Activated B cell treated with CpG ODN at 0.5 μM for 24 hours (primary cell): ENCODE data around the gene PHF14. TPM values are rescaled to one million over a fixed set of nuclear protein-coding genes. Genes with fewer than 3 reads are reported as not detected.

ENCODE experiments used
- ATAC-seq: fragments of 200-7000 bp; cut with Tn5 transposase; one replicate; pipeline ENCODE4 v1.10.0; 2021; ENCODE audit warnings: low read depth, mild to moderate bottlenecking, moderate library complexity
- CTCF ChIA-PET: fragments of 350-600 bp; sonication (Branson Sonifier 250); formaldehyde crosslinking; loops from one replicate; lab custom pipeline; 2021; ENCODE audit warnings: antibody characterized with exemption; lab: Charles Lee
- POLR2A ChIA-PET: fragments of 350-600 bp; sonication (Branson Sonifier 250); formaldehyde crosslinking; loops from one replicate; lab custom pipeline; 2021; ENCODE audit warnings: antibody characterized with exemption; lab: Charles Lee
- DNase-seq: peaks from one replicate; pipeline ENCODE4 v3.0.0; 2022
- H3K27ac Mint-ChIP-seq: one replicate; pipeline ENCODE4 v1.8.0; 2020; ENCODE audit warnings: mixed read lengths
- H3K27me3 Mint-ChIP-seq: one replicate; pipeline ENCODE4 v1.8.0; 2021; ENCODE audit warnings: mixed read lengths
- H3K36me3 Mint-ChIP-seq: one replicate; pipeline ENCODE4 v1.8.0; 2021; ENCODE audit warnings: low read depth, mixed read lengths
- H3K4me1 Mint-ChIP-seq: one replicate; pipeline ENCODE4 v1.8.0; 2021; ENCODE audit warnings: mixed read lengths
- H3K4me3 Mint-ChIP-seq: one replicate; pipeline ENCODE4 v1.8.0; 2020; ENCODE audit warnings: mild to moderate bottlenecking, mixed read lengths
- H3K9me3 Mint-ChIP-seq: one replicate; pipeline ENCODE4 v1.8.0; 2020; ENCODE audit warnings: mixed read lengths
- CTCF ChIP-seq: fragments of 200-600 bp; IDR thresholded peaks from one replicate; pipeline ENCODE4 v1.8.0; 2022; ENCODE audit warnings: antibody characterized with exemption, mild to moderate bottlenecking
- intact Hi-C: fragments of 100-400 bp; cut with micrococcal nuclease; formaldehyde crosslinking; loops from one replicate; pipeline ENCODE4 v1.15.1; 2024
- total RNA-seq: library from RNA; stranded (reverse); gene quantifications from 2 replicates; pipeline ENCODE4 v1.2.3, GENCODE V29; 2022

The PHF14 gene
- total RNA-seq, 1 donor from 2014 or later = 38.2 TPM

- TF ChIP-seq CTCF = no peak
- intact Hi-C loops = no loop called here
- H3K36me3 Mint-ChIP-seq = no peaks in the 10 kb centered on the region
- H3K9me3 Mint-ChIP-seq = peaks cover 5% of the 10 kb centered on the region
- CTCF ChIA-PET = no interaction called here
- DNase-seq (no peak), ATAC-seq (no peak)
- H3K4me3 Mint-ChIP-seq = no peak overlapping the region
- H3K27me3 Mint-ChIP-seq = no peaks in the 10 kb centered on the region
- POLR2A ChIA-PET = no interaction called here
- no peak overlapping the region for H3K27ac Mint-ChIP-seq
- no peaks in the 10 kb centered on the region for H3K4me1 Mint-ChIP-seq
Observed at GRCh38 chr7:11181590-11181989, 207.9 kb downstream of the PHF14 start.

DNA sequence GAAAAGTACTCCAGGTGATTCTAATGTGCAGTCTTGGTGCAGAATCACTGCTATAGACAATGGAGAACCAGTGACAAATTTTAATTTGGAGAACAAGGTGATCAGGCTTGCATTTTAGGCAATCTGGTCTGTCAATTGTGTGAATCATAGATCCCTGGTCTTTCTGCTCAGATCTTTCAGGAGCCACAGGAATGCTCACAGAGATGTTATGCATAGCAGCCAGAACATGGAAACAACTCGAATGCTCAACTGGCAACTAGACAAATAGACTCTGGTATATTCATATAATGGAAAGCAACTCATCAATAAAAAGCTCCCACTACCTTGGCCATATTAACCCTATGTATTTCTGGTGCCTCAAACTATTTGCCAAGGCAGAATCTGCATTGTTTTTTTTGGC is 209.1 kb downstream of the PHF14 start:
- peaks cover 7% of the 10 kb centered on the region for H3K9me3 Mint-ChIP-seq
- H3K27ac Mint-ChIP-seq = no peak overlapping the region
- intact Hi-C loops = no loop called here
- no peak overlapping the region for H3K4me3 Mint-ChIP-seq
- no peaks in the 10 kb centered on the region for H3K27me3 Mint-ChIP-seq
- no peak for TF ChIP-seq CTCF
- no peaks in the 10 kb centered on the region for H3K4me1 Mint-ChIP-seq
- H3K36me3 Mint-ChIP-seq = no peaks in the 10 kb centered on the region
- CTCF ChIA-PET = no interaction called here
- ATAC-seq = no peak
- no peak for DNase-seq
- POLR2A ChIA-PET = no interaction called here

DNA sequence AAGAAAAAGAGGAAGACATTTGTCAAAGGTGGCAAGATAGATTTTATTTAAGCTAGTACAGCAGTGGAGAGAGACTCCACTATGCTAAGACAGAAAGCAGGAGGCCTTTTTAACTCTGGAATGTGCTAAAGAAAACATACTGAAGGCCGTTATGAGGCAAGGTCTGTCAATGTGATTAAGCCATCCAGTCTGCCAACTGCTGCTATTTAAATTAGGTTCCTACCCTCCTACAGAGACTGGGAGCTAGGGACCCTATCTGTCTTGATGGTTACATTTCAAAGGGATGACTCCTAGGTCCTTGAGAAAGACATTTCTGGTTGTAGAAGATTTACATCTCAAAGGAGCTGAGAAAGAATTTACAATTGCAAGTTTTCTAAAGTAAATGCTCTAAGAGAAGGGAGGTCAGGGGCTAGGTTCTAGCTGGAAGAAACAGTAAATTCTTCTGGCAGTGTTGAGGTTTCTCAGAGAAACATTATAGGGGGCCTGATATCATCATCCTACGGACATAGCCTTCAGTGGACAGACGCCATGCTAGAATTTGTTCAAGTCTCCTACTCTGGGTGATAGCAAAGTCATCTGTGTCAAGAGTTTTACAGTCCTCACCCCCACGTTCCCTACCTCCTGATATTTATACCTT is 211.6 kb downstream of the PHF14 start:
- ChIA-PET POLR2A (no interaction called here), CTCF (no interaction called here)
- H3K27me3 Mint-ChIP-seq = no peaks in the 10 kb centered on the region
- TF ChIP-seq CTCF = no peak
- ATAC-seq (no peak), DNase-seq (no peak)
- H3K4me3 Mint-ChIP-seq = no peak overlapping the region
- no peaks in the 10 kb centered on the region for H3K4me1 Mint-ChIP-seq
- H3K9me3 Mint-ChIP-seq = peaks cover 7% of the 10 kb centered on the region
- intact Hi-C loops = no loop called here
- no peak overlapping the region for H3K27ac Mint-ChIP-seq
- no peaks in the 10 kb centered on the region for H3K36me3 Mint-ChIP-seq

DNA sequence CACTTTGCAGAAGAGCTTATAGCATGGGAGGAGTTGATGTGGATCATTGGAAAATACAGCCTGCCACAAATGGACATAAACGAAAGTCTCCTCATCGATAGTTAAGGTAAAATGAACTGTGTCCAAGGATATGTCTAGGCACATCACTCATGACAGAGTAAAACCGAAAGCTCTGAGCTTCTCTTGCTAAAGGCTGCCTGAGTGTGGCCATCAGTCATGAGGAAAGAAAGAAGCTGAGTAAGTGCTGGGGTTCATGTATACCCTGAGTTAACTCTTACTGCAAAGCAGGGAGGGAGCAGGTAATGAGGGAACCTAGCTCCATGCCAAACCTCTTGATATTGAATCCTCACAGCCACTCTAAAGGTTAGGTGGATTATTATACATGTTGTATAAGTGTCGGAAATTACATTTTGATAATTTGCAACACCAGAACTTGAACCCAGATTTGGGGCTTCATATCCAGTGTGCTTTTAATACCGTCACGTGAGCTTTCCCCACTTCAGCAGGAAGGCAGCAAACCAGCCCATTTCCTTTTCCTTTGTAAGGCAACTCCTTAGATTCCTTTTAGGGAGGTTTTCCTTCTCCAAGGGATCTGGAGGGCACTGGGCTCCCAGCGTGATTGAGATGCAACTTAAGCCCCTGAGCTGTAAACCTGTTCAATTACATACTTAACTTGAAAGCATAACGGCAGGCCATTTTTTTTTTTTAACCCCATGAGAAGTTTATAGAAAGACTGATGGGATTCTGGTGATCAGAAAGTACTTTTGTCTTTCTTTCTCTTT is 215.0 kb downstream of the PHF14 start:
- Mint-ChIP-seq H3K9me3 (peaks cover 7% of the 10 kb centered on the region), H3K27me3 (no peaks in the 10 kb centered on the region), H3K36me3 (no peaks in the 10 kb centered on the region), H3K4me1 (no peaks in the 10 kb centered on the region), H3K4me3 (no peak overlapping the region), H3K27ac (no peak overlapping the region)
- DNase-seq (no peak), ATAC-seq (no peak)
- POLR2A ChIA-PET = no interaction called here
- CTCF ChIA-PET = no interaction called here
- no peak for TF ChIP-seq CTCF
- intact Hi-C loops = no loop called here

GRCh38 chr7:11191081-11191480 is 217.4 kb downstream of the PHF14 start:
- Mint-ChIP-seq H3K4me3 (no peak overlapping the region), H3K27ac (no peak overlapping the region), H3K36me3 (no peaks in the 10 kb centered on the region), H3K9me3 (peaks cover 2% of the 10 kb centered on the region), H3K27me3 (no peaks in the 10 kb centered on the region), H3K4me1 (no peaks in the 10 kb centered on the region)
- ATAC-seq (no peak), DNase-seq (no peak)
- ChIA-PET CTCF (no interaction called here), POLR2A (no interaction called here)
- intact Hi-C loops = no loop called here
- TF ChIP-seq CTCF = no peak
